GM18861 (cell line): ENCODE measurements around the gene INHBC.
"Not testable (repeated sequence)": the region's sequence is repeated elsewhere in the genome, so short reads cannot be mapped to it uniquely, and the experiment has no call there.

Source experiments
- ATAC-seq: cut with Tn5 transposase; IDR thresholded peaks from one replicate; pipeline ENCODE4 v1.9.1; 2021; ENCODE audit not compliant: unreplicated experiment

The INHBC gene, protein sequence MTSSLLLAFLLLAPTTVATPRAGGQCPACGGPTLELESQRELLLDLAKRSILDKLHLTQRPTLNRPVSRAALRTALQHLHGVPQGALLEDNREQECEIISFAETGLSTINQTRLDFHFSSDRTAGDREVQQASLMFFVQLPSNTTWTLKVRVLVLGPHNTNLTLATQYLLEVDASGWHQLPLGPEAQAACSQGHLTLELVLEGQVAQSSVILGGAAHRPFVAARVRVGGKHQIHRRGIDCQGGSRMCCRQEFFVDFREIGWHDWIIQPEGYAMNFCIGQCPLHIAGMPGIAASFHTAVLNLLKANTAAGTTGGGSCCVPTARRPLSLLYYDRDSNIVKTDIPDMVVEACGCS

GRCh38 chr12:57434517-57435223 lies at the start of gene INHBC:
INHBC (plus strand) TSS chr12:57434784; CDS start chr12:57434887, 103 bp downstream.
- no peak for ATAC-seq

GRCh38 chr12:57385586-57385985 lies 49.0 kb upstream of the INHBC start:
- no peak for ATAC-seq

DNA sequence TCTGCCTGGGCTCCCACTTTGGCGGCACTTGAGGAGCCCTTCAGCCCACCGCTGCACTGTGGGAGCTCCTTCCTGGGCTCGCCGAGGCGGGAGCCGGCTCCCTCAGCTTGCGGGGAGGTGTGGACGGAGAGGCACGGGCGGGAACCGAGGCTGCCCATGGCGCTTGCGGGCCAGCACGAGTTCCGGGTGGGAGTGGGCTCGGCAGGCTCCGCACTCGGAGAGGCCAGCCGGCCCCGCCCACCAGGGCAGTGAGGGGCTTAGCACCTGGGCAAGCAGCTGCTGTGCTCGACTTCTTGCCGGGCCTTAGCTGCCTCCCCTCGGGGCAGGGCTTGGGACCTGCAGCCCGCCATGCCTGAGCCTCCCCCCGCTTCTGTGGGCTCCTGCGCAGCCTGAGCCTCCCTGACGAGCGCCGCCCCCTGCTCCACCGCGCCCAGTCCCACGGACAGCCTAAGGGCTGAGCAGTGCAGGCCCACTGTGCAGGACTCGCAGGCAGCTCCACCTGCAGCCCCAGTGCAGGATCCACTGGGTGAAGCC lies 48.3 kb upstream of the INHBC start:
- ATAC-seq: no peak

GRCh38 chr12:57388425-57388824 lies 46.2 kb upstream of the INHBC start:
- ATAC-seq: no peak

- ATAC-seq: no peak
Measured at GRCh38 chr12:57389033-57389432, 45.6 kb upstream of the INHBC start.

DNA sequence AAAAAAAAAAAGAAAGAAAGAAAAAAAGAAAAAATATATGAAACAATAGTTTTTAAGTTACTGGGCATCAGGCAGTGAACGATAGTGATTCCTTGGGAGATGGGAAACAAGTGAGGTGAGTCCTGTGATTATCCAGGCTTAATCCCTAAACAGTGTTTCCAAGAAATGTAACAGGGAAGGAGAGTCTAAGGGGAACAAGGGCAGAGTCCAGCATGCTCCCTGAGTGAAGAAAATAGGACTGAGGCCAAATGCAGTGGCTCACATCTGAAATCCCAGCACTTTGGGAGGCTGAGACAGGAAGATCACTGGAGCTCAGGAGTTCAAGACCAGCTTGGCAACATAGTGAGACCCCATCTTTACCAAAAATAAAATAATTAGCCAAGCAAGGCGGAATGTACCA lies 44.4 kb upstream of the INHBC start:
- ATAC-seq: no peak

GRCh38 chr12:57395121-57395520 lies 39.5 kb upstream of the INHBC start:
- no peak for ATAC-seq

DNA sequence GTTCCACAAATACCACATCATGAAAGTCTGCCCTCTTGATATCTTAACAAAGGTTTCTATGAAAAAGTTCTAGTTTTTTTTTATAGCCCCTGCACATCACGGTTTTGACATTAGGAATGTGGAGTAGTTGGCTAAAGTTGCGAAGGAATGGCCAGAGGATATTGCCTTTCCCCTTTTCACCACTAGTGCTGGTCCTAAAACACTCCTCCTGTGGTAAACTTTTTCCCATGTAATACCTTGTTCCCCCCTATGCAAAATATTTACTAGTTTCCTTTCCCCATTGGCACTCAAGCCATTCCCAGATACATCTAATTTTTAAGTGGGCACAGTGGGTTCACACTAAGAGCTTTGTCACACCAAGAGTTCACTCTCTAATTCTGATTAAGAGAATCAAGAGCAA lies 37.1 kb upstream of the INHBC start:
- ATAC-seq: no peak

DNA sequence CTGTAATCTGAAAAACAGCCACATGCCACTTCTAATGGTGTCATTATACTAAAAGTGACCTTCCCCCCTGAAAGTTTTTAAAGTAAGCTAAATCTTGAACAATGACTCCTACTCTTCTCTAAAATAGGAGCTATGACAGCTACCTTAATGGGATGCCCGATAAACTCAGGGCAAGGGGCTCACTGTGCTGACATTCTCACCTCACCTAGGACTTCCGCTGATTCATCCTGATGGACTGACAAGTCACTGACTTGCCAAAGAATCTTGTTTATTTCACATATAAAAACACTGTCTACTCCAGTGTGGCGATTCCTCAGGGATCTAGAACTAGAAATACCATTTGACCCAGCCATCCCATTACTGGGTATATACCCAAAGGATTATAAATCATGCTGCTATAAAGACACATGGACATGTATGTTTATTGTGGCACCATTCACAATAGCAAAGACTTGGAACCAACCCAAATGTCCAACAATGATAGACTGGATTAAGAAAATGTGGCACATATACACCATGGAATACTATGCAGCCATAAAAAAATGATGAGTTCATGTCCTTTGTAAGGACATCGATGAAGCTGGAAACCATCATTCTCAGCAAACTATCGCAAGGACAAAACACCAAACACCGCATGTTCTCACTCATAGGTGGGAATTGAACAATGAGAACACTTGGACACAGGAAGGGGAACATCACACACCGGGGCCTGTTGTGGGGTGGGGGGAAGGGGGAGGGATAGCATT lies 34.7 kb upstream of the INHBC start:
- not testable (repeated sequence) for ATAC-seq

DNA sequence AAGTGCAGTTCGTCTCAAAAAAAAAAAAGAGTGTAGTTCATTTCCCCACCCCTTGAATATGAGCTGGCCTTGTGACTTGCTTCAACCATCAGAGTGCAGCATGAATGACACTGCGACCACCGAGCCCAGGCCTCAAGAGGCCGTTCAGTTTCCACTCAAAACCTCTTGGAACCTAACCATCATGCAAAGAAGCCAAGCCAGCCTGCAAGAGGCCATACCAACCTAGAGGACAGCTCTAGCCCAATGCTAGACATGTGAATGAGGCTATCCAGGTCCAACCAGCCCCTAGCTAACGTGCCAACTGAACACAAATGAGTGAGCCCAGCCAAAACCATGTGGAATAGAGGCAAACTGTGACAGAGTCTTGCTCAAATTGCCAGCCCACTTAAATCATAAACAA lies 33.4 kb upstream of the INHBC start:
- no peak for ATAC-seq

GRCh38 chr12:57402156-57402555 lies 32.4 kb upstream of the INHBC start:
- not testable (repeated sequence) for ATAC-seq

DNA sequence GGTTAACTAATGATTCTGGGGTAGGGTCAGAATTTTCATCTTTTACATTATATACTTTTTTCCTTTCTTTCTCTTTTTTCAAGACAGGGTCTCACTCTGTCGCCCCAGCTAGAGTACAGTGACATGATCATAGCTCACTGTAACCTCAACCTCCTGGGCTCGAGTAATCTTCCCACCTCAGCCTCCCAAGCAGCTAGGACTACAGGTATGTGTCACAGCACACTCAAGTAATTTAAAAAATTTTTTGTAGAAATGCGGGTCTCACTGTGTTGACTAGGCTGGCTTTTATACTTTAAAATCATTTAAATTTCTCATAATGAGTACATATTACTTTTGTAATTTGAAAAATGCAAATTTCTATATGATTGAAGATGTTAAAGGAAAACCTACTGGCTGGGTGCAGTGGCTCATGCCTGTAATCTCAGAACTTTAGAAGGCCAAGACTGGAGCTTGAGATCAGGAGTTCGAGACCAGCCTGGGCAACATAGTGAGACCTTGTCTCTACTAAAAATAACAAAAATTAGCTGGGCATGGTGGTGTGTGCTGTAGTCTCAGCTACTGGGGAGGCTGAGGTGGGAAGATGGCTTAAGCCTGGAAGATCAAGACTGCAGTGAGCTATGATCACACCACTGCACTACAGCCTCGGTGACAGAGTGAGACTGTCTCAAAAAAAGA lies 29.5 kb upstream of the INHBC start:
- no peak for ATAC-seq

DNA sequence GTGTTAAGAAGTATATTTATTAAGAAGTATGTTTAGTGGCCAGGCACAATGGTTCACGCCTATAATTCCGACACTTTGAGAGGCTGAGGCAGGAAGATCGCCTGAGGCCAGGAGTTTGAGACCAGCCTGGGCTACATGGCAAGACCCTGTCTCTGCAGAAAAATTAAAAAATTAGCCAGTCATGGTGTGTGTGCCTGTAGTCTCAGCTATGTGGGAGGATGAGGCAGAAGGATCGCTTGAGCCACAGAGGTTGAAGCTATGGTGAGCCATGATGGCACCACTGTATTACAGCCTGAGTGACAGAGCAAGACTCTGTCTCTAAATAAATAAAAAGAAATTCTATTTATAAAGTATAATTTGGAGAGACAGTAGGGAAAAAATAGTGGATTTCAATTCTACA lies 24.1 kb upstream of the INHBC start:
- ATAC-seq: no peak

- ATAC-seq: not testable (repeated sequence)
Measured at GRCh38 chr12:57414160-57414559, 20.4 kb upstream of the INHBC start.

GRCh38 chr12:57415088-57415487 lies 19.5 kb upstream of the INHBC start:
- ATAC-seq: no peak

DNA sequence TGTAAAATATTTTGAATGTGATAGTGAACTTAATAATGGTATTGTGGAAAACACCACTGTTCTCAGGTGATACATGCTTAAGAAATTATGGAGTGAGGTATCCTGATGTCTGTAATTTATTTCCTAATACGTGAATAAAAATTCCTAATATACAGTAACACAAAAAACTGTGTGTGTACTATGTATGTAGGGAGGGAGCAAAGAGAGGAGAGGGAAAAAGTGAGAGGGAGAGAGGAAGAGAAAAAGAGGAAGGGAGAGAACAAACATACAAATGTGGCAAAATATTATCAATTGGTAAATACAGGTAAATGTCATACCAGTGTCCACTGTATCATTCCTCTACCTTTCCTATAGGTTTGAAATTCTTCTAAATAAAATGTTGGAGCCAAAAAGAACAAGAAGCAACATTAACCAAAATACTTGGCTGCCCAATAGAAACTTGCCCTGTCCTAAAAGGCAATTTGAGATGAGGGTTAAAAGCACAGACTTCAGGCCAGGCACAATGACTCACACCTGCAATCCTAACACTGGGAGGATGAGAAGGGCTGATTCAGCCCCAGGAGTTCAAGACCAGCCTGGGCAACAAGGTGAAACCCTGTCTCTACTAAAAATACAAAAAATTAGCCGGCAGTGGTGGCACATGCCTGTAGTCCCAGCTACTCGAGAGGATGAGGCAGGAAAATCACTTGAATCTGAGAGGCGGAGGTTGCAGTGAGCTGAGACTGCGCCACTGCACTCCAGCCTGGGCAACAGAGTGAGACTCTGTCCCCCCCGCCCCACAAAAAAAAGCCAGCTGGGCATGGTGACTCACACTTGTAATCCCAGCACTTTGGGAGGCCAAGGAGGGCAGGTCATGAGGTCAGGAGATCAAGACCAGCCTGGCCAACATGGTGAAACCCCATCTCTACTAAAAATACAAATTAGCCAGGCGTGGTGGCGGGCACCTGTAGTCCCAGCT lies 18.3 kb upstream of the INHBC start:
- ATAC-seq: no peak

- ATAC-seq: no peak
Measured at GRCh38 chr12:57418255-57418654, 16.3 kb upstream of the INHBC start.

DNA sequence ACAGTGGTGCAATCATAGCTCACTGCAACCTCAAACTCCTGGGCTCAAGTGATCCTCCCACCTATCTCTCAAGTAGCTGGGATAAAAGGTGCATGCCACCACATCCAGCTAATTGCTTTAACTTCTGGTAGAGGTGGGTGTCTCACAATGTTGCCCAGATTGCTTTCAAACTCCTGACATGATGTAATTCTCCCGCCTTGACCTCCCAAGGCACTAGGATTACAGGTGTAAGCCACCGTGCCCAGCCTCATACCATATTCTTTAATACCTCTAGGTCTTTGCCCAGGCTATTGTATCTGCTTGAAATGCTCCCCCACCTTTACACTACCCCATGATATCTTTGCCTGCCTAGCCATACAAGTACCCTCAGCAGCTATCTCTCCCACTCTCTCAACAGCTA lies 15.1 kb upstream of the INHBC start:
- ATAC-seq: no peak

- no peak for ATAC-seq
Measured at GRCh38 chr12:57420482-57420881, 14.1 kb upstream of the INHBC start.

- not testable (repeated sequence) for ATAC-seq
Measured at GRCh38 chr12:57426948-57427347, 7.6 kb upstream of the INHBC start.
